CD14-positive monocyte (primary cell): Measurements from ENCODE around the gene STX2. TPM values are rescaled to one million over a fixed set of nuclear protein-coding genes. Genes with fewer than 3 reads are reported as not detected.
"Not testable (repeated sequence)": the region's sequence is repeated elsewhere in the genome, so short reads cannot be mapped to it uniquely, and the experiment has no call there.

Experiments
- DNase-seq, 3 donors: peaks; one replicate each; pipeline ENCODE4 v3.0.0-alpha.2; 2011 to 2022
- H2AFZ ChIP-seq: 2 replicates; pipeline ENCODE4 v1.6.0; 2012; ENCODE audit warnings: mild to moderate bottlenecking, low read depth, low read length, inconsistent platforms; ENCODE audit not compliant: insufficient read depth, poor library complexity, severe bottlenecking
- H3K27ac ChIP-seq, 2 donors: 1 replicate in 1 of 2; 2 replicates in 1 of 2; pipeline ENCODE4 v1.5.1; 2012 to 2013; ENCODE audit warnings: low read length in 2 of 2, control low read depth in 1 of 2, inconsistent platforms in 1 of 2, low read depth in 1 of 2, mild to moderate bottlenecking in 1 of 2
- H3K27me3 ChIP-seq, 2 donors: one replicate each; pipeline versions ENCODE4 v1.6.0 to v1.6.1; 2011 to 2013; ENCODE audit warnings: low read length in 2 of 2; ENCODE audit not compliant: control insufficient read depth in 2 of 2, insufficient read depth in 2 of 2
- H3K36me3 ChIP-seq, 2 donors: replicated peaks in 1 of 2; 1 replicate in 1 of 2; 2 replicates in 1 of 2; pipeline versions ENCODE4 v1.5.1 to v1.6.1; 2012 to 2013; ENCODE audit warnings: low read length in 2 of 2, control low read depth in 1 of 2, inconsistent platforms in 1 of 2, mild to moderate bottlenecking in 1 of 2; ENCODE audit not compliant: insufficient read depth in 2 of 2, control insufficient read depth in 1 of 2
- H3K4me1 ChIP-seq, 2 donors: 1 replicate in 1 of 2; 2 replicates in 1 of 2; pipeline versions ENCODE4 v1.5.1 to v1.6.1; 2012 to 2013; ENCODE audit warnings: low read length in 2 of 2, control low read depth in 1 of 2, inconsistent platforms in 1 of 2, mild to moderate bottlenecking in 1 of 2, moderate library complexity in 1 of 2; ENCODE audit not compliant: insufficient read depth in 2 of 2, control insufficient read depth in 1 of 2
- H3K4me2 ChIP-seq: replicated peaks from 2 replicates; pipeline ENCODE3; 2012; ENCODE audit warnings: low read length, moderate library complexity, mild to moderate bottlenecking; ENCODE audit not compliant: poor library complexity, severe bottlenecking; ENCODE audit errors: extremely low read depth
- H3K4me3 ChIP-seq, 3 experiments: fragments of 200-600 bp in 1 of 3; sonication (generic) in 1 of 3; replicated peaks in 1 of 3; 1 replicate in 2 of 3; 2 replicates in 1 of 3; pipeline ENCODE4 v1.5.1; 2011 to 2013; ENCODE audit warnings: low read length in 3 of 3, mild to moderate bottlenecking in 3 of 3, control low read depth in 2 of 3, low read depth in 2 of 3, inconsistent platforms in 1 of 3, moderate library complexity in 1 of 3
- H3K79me2 ChIP-seq: 2 replicates; pipeline ENCODE4 v1.6.0; 2012; ENCODE audit warnings: mild to moderate bottlenecking, control low read depth, inconsistent platforms, low read length, moderate library complexity; ENCODE audit not compliant: insufficient read depth
- H3K9ac ChIP-seq: 2 replicates; pipeline ENCODE4 v1.6.0; 2017; ENCODE audit warnings: low read length, mild to moderate bottlenecking; ENCODE audit not compliant: insufficient read depth, poor library complexity, severe bottlenecking
- H3K9me3 ChIP-seq, 2 donors: replicated peaks in 1 of 2; 1 replicate in 1 of 2; 2 replicates in 1 of 2; pipeline versions ENCODE4 v1.5.1 to v1.6.1; 2012 to 2013; ENCODE audit warnings: low read length in 2 of 2, control low read depth in 1 of 2; ENCODE audit not compliant: control insufficient read depth in 1 of 2, insufficient read depth in 1 of 2
- H4K20me1 ChIP-seq: 2 replicates; pipeline ENCODE4 v1.6.0; 2012; ENCODE audit warnings: mild to moderate bottlenecking, low read length, control low read depth, moderate library complexity; ENCODE audit not compliant: insufficient read depth
- H3K27ac Mint-ChIP-seq, 7 donors: one replicate each; pipeline ENCODE4 v1.8.0; 2020; ENCODE audit warnings: mild to moderate bottlenecking in 7 of 7, mixed read lengths in 7 of 7, moderate library complexity in 6 of 7, inconsistent platforms in 2 of 7
- H3K27me3 Mint-ChIP-seq, 3 donors: one replicate each; pipeline ENCODE4 v1.8.0; 2021 to 2022; ENCODE audit warnings: low read depth in 3 of 3, mild to moderate bottlenecking in 3 of 3, mixed read lengths in 3 of 3, moderate library complexity in 3 of 3, inconsistent platforms in 1 of 3
- H3K36me3 Mint-ChIP-seq, 2 donors: one replicate each; pipeline ENCODE4 v1.8.0; 2020; ENCODE audit warnings: mixed read lengths in 2 of 2, inconsistent platforms in 1 of 2, mild to moderate bottlenecking in 1 of 2
- H3K4me1 Mint-ChIP-seq: one replicate; pipeline ENCODE4 v1.8.0; 2020; ENCODE audit warnings: mild to moderate bottlenecking, mixed read lengths
- H3K4me3 Mint-ChIP-seq, 2 donors: one replicate each; pipeline ENCODE4 v1.8.0; 2020; ENCODE audit warnings: mild to moderate bottlenecking in 2 of 2, mixed read lengths in 2 of 2, moderate library complexity in 1 of 2
- H3K9me3 Mint-ChIP-seq, 7 donors: one replicate each; pipeline ENCODE4 v1.8.0; 2020 to 2022; ENCODE audit warnings: mixed read lengths in 7 of 7, mild to moderate bottlenecking in 6 of 7, moderate library complexity in 6 of 7, inconsistent platforms in 2 of 7
- CTCF ChIP-seq: fragments of 200-600 bp; IDR thresholded peaks from one replicate; pipeline ENCODE4 v1.8.0; 2022; ENCODE audit warnings: antibody characterized with exemption, mild to moderate bottlenecking
- WGBS: methylation state at CpG from one replicate; pipeline ENCODE4 v1.1.5; 2013; ENCODE audit warnings: missing lambda C conversion rate; ENCODE audit not compliant: insufficient coverage; 5-methylcytosine and 5-hydroxymethylcytosine counted together
- intact Hi-C, 2 donors: fragments of 100-400 bp; cut with micrococcal nuclease; formaldehyde crosslinking; loops; one replicate each; pipeline versions ENCODE4 v1.15.0 to v1.15.1; 2023
- polyA plus RNA-seq, 3 donors: library from polyadenylated mRNA; depleted of rRNA in 1 of 3; unstranded in 2 of 3; stranded (reverse) in 1 of 3; fragments of 300-500 nt in 2 of 3; fragments of >200 nt in 1 of 3; fragmentation: Illumina TruSeq in 2 of 3; gene quantifications; 1 replicate in 2 of 3; 2 replicates in 1 of 3; pipeline ENCODE4 v1.2.3, GENCODE V29; 2012 to 2021

Gene STX2
- polyA plus RNA-seq, 3 donors, result 4.8 to 32.9 (median 7.6) TPM

- Histone ChIP-seq H3K4me2 (no peak overlapping the region), H2AFZ (no peak overlapping the region), H3K9me3 (peaks cover 10 to 15% of the 10 kb centered on the region in 2 donors), H3K4me3 (no peak overlapping the region), H3K9ac (no peak overlapping the region), H3K4me1 (no peaks in the 10 kb centered on the region), H4K20me1 (no peaks in the 10 kb centered on the region), H3K79me2 (no peaks in the 10 kb centered on the region), H3K27me3 (no peaks in the 10 kb centered on the region), H3K27ac (no peak overlapping the region), H3K36me3 (no peaks in the 10 kb centered on the region)
- H3K27me3 Mint-ChIP-seq, result peaks cover 2 to 6% (median 4%) of the 10 kb centered on the region in 3 donors
- H3K27ac Mint-ChIP-seq, result peak overlapping the region in 1 of 7 donors; percentile 70
- H3K4me3 Mint-ChIP-seq, result no peak overlapping the region
- no peaks in the 10 kb centered on the region for H3K36me3 Mint-ChIP-seq
- intact Hi-C loops, result no loop called here
- peaks cover 3% of the 10 kb centered on the region for H3K4me1 Mint-ChIP-seq
- 90% methylated on average over 19 of the region's 20 CpGs for WGBS
- DNase-seq, result no peak
- no peak for TF ChIP-seq CTCF
- H3K9me3 Mint-ChIP-seq, result peaks cover 5 to 11% (median 9%) of the 10 kb centered on the region in 7 donors
Observed at GRCh38 chr12:130752692-130753230, 86.3 kb downstream of the STX2 start.

- H3K27ac ChIP-seq, H3K27me3 ChIP-seq, H3K4me3 ChIP-seq, DNase-seq, intact Hi-C loops, H3K79me2 ChIP-seq, H4K20me1 ChIP-seq, H3K36me3 Mint-ChIP-seq, H3K9ac ChIP-seq, H2AFZ ChIP-seq, H3K4me1 ChIP-seq, H3K4me2 ChIP-seq, H3K36me3 ChIP-seq, H3K4me1 Mint-ChIP-seq, H3K4me3 Mint-ChIP-seq, H3K27ac Mint-ChIP-seq: not testable (repeated sequence)
- H3K9me3 ChIP-seq, result peaks cover 10 to 15% of the 10 kb centered on the region in 2 donors
- Mint-ChIP-seq H3K9me3 (peaks cover 5 to 11% (median 9%) of the 10 kb centered on the region in 7 donors), H3K27me3 (peaks cover 4 to 10% (median 4%) of the 10 kb centered on the region in 3 donors)
- 100% methylated on average over 2 of the region's 11 CpGs for WGBS
Observed at GRCh38 chr12:130752037-130752436, 87.0 kb downstream of the STX2 start.
